GM18508 (cell line): ENCODE results near the gene SEC16B.

Source experiments
- ATAC-seq: cut with Tn5 transposase; IDR thresholded peaks from one replicate; pipeline ENCODE4 v1.9.1; 2021; ENCODE audit warnings: moderate number of reproducible peaks; ENCODE audit not compliant: insufficient read depth, unreplicated experiment

SEC16B gene

DNA sequence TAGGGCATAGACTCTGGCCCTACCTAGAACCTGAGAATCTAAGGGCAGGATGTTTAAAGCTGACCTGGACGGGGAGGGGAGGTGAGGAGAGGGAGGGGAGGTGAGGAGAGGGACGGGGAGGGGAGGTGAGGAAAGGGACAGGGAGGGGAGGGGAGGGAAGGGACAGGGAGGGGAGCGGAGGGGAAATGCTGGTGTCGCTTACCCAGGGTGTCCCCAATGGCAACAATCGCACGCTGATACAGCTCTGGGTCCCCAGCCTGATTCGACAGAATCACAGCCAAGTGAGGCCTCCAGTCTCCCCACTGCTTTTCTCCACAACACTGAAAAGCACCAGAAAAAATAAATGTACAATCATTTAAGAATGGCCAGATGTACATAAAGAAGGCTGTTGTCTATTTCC, 22.2 kb downstream of the SEC16B start:
- no peak for ATAC-seq

DNA sequence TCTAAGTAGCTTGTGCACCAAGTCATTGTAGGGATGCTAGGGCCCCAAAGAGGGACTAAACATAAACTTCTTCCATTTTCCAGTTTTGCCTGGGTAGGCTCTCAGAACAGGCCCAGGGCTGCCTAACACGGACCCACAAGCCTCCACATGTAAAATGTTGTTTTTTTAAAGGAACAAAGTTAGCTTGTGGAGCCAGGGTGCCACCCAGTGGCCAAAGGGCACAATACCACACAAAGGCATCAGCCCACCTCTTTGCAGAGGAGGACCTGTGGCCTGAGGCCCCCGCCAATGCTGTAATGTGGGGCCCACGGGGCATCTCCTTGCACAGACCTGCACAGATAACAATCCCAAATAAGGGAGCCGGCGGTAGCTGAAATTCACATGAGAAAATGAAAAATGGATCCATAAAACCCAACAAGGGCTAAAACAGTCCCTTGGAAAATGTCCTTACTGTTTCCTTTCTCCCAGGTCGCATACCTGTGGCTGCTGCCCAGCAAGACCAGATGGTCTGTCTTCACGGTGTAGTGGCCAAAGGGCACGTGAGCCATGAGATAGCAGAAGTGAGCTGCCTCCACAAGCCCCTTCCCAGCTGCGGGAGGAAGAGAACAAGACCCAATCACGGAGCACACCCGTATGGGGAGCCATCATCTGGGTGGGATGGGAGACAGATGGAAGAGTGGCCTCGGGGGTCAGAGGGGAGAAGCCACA, 23.8 kb downstream of the SEC16B start:
- peak; percentile 74 for ATAC-seq

DNA sequence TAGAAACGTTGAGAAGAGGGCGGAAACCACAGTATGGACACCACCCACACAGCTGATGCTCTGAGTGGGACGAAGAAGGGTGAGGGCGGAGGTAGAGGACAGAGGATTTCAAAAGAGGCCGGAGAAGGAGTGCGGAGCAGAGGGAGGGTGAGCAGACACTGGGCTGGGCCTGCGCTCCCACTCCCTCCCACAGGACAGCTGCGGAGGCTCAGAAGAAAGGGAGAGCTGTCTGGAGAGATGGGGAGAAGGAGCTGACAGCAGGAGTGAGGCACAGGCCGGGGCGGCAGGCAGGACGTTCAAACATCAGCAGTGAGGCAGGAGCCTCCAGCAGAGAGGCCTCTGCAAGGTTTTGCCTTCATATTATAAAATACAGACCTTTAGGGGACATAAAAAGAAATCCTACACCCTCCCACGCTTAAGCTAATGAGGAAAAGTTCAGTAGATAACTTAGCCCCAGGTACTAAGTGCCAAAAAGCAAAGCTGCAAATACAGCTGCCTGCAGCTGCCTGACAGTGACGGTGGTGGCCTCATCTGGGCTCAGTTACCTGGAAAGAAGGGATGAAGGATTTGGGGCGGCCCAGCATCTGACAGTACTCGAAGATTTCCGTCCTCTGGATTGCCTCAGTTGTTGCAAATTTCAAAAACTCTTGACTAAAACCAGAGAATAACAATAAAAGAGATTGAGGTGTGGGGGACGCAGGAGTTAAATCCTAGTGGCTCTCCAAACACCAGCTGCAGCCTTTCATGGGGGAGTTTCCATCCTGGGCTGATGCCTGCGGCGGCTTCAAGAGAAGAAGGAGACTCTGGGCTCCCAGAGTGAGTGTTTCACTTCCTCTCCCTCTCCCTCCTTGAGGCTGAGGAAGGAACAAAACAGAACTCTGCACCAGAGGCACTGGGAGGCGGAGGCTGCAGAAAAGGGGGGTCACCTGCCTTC, 25.6 kb downstream of the SEC16B start:
- no peak for ATAC-seq

DNA sequence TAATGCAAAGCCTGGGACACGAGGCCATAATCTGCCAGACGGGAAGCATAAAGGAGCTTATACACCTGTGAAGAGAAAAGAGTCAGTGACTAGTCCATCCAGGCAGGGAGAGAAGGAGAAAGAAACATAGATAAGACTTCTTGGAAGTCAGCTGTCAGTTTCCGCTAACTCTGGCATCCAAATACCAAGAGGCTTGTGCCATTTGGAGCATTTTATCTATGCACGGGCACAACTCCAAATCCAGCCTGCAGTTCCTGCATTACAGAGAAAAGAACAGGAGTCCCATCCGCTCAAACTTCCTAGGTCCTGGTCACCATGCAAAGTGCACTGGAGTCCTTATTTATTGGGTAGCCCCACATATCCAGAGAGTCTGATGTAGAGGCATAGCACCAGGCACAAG, 27.9 kb downstream of the SEC16B start:
- ATAC-seq: no peak

DNA sequence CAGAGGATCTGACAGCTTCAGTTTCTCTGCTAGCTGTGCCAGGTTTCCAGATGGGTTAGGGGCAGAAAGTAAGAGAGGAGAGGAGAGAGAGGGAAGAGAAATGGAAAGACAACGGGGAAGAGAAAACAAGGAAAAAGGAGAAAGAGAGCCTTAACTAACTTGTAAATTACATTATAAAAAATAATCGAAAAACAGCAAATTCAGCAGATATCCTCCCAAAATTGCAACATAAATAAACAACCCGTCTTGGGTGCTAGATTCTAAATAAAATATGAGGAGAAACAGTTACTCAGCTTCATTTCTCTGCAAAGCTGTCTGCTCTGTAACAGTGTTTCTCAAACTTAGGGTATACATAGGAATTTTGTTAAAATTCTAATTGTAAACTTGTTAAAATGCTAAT, 29.2 kb downstream of the SEC16B start:
- no peak for ATAC-seq

DNA sequence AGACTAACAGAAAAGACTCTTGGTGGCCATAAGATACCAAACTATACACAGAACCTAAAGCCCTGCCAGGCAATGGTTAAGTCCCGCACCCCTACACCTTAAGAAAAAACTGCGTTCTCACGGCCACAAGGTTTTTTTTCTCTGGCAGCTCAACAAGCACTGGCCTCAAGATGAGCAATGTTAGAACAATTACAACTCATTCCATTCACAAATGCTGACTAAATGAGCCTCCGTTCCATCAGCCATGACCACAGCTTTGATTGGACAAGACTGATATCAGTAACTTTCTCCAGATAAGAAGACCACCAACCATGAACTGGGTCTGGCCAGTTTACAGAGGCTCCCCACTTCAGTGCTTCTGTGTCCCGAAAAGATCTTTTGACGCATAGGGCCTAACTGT, 31.9 kb downstream of the SEC16B start:
- no peak for ATAC-seq

DNA sequence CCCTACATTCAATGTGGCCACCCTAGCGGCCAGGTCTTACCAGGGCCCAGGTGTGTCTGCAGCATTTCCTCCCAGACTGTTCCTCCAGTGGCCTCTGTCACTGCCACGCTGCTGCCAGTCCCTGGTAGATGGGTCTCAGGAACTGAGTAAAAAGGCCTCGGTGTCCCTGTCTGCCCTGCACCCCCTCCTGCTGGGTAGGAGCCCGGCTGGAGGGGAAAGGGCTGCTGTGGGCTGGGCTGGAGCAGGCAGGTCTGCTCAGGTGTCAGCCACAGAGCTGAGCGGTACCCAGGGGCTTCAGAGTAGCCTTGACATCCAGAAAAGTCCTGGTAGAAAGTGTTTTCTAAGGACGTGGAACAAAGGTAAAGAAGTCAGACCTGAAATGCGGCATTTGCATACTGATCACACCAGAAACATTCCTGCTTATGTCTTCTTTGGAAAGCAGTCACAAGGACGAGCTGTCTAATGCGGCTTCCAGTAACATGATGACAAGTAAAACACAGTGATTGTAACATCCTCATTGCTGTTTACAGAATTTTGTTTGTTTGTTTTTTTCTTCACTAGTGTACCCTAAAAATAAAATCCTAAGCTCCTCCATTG, 32.6 kb downstream of the SEC16B start:
- ATAC-seq: no peak

DNA sequence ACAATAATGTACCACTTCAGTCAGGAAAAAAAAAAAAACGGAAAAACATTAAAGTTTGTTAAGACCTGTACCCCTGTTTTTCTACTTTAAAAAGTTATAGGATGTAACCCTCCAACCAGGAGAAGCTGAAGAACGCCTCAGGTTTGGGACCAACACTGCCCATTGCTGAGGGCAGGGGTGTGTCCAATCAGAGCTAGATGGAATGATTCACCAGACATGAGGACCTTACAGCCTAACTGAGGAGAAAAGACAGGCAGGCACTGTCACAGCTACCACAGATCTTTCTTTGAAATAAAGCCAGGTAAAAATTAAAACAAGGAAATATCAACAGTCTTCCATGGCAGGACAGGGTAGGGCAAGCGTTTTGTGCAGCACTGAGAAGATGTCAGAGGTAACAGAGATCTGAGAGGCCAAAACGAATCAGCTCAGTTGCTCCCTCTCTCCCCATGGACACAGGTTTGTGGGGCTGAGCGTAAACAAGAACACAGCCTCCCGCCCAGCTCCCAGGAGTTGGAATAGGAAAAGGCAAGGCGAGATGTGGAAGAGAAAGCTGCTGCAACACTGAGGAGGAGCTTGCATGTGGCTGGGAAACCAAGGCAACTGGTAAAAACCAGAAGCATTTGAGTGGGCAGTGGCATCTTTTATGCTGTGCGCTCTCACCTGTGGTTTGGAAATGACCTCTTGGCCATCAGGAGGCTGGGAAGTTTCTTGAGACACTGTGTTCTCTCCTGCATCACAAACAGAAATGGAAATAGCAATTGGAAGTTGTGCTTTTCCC, 34.0 kb downstream of the SEC16B start:
- no peak for ATAC-seq

DNA sequence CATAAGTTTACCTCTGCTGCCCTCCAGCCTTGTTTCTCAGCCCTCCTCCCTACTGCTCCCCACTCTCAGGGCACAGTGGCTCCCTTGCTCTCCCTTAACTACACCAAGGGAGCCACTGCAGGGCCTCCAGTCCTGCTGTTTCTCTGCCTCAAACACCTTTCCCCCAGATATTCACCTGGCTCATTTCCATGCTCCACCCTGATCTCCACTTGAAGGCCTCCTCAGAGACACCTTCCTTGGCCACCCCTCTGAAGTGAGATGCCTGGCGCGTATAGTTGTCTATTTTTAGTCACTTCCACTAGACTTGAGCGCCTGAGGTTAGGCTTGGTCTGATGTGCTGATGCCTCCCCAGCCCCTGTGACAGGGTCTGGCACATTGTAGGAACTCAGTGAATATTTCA, 34.9 kb downstream of the SEC16B start:
- no peak for ATAC-seq

DNA sequence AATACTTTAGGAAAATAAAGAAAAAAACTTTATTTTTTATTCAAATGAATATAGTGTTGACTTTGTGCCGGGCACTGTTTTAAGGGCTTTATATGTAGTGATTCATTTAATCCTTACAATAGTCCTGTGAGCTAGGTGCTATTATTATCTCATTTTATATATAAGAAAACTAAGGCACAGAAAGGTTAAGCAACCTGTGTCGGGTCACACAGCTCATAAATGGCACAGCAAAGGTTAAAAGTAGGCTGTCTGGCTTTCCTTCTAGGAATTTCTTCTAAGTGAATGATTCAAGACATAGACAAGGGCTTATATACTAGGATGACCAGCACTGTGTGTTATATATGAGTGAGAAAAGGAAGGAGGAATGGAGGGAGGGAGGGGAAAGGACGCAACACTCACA, 35.4 kb downstream of the SEC16B start:
- ATAC-seq: no peak

DNA sequence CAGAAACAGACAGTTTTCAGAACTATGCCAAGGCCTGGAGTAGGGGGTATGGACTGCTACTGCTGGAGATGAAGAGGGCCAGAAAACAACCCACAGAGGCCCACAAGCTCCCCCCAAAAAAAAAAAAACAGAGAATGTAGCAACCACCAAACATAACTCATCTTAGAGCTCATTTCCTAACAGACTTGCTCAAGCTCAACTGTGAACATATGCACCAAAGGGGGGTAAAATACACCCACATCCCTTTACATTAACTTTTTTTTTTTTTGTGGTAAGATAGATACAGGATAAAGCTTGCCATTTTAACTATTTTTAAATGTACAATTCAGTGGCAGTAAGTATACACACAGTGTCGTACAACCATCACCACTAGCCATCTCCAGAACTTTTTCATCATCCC, 36.0 kb downstream of the SEC16B start:
- ATAC-seq: no peak

DNA sequence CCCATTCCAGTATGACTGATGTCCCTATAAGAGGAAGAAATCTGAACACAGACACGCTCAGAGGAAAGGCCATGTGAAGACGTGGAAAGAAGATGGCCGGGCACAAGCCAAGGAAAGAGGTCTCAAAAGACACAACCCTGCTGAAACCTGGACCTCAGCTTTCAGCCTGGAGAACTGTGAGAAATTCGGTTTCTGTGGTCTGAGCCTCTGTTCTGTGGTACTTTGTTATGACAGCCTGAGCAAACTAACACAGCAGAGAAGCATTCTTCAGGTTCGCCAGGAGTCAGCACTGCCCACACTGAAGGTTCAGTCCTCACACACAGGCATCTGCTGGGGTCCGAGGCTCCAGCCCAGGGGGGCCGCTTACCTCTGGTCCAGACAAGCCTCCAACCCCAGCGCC, 37.7 kb downstream of the SEC16B start:
- ATAC-seq: no peak

DNA sequence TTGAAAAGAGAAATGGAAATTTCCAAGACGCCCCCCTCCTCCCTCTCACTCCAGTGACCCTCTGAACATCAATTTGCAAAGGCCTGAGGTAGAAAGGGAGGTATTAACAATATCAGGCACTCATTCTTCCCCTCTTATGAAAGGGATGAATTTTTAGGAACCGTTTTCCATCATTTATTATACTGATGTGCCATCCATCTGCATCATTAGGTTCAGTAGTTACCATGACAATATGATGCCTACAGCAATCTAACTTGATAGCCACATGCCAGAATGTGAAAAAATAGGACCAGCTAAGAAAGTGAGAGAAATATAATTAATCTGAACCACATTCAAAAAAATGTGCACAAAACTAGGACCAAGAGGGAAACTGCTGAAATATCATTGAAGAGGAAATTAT, 40.9 kb downstream of the SEC16B start:
- ATAC-seq: no peak

DNA sequence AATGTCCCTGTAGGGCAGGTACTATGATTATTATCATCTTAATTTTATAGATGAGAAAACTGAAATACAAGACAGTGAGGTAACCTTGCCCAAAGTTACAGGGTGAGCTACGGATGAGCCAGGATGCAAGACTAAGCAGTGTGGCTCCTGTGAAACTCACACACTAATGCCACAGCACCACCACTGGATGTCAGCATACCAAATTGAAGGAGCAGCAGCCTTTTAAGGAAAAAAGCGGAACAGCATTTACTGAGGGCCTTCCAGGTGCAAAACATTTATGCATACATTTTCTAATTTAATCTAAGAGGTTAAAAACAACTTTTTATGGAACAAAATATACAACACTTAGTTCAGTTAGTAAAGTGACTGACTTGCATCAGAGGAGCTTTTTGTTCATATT, 41.7 kb downstream of the SEC16B start:
- ATAC-seq: no peak

DNA sequence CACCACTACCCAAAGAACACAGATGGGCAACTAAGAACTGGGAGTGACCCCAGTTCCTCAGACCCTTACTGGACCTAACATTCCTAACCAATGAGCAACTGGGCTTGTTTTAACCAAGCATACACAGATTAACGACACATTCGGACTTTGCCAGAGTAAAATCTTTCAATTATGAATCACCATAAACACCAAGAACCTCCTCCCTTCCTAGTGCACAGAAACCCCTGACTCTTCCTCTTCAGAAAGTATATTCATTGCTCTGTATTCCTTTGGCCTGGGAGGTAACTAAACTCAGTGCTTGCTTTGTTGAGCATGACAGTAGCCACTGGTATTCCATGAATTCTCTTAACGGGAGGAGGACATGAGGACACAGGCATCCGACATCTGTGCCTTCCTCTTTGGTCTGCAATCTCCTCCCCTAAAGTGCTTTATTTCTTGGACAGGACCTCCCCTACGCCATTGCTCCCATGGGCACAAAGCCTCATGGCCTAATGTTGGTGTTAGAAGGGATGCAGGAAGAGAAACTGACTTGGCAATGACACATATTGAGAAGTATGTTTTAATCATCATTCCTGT, 42.7 kb downstream of the SEC16B start:
- no peak for ATAC-seq

DNA sequence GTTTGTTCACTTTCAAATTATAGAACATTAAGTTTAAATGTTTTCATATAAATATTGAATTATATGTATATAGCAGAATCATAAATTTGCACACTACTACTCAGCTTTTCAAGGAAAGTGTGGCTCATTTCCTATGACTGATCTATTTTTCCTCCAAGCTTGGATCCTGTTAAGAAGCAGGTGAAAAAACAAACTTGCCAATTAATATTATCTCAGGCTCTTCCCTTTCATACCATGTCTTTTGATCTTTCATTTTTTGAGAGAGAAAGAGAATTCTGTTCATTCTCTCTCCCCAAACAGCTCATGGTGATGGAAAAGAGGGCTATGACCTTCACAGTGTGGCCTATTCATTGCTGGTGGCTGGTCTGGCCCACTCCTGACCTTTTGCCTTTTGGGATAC, 43.7 kb downstream of the SEC16B start:
- ATAC-seq: no peak

DNA sequence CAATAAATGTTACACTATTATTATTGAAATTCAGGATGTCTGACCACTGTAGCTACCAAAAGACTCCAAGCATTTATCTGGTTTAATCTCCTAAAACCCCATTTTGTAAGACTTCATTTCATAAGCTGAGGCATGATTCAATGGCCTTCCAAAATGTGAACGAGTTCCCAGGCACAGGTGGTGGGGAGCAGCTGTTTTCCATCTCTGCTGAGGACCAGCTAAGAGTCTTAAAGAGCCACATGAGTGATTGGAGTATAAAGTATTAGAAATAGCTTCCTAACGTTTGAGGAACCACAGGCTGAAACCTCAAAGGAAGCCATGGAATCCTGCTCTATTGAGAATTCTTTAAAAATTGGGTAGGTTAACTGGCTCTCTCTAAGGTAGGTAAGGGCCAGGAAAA, 44.9 kb downstream of the SEC16B start:
- no peak for ATAC-seq

DNA sequence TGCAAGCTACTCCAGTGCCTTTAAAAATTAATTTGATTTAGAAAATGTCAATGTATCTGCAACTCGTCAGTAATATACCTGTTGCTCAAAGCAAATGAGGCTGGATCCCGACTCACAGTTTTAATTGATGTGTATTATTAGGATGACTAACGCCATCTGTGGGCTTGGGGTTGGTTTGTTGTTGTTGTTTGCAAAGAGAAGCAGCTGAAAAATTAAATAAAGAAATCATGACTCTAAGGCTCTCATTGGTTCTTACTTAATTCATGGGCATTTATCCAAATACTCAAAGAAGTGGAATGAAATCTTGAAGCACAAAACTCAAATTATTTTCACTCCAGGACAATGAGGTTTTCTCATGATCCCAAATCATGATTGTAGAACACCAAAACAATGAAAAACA, 46.4 kb downstream of the SEC16B start:
- ATAC-seq: no peak

DNA sequence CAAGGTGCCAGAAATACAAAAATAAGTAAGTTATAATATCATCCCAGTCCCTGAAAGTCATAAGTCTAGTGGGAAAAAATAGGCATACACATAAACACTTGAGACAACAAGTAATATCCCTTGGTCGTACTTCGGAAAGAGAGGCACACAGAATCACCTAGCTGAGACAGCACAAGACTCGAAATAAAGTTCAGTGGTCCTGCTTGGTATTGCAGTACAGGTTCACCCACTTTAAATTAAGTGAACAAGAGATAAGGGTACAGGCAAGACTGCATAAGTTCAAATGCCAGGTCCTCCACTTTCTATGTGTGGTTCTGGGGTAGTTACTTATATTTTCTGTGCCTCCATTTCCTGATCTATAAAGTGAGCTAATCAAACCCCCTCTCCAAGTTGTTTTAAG, 47.6 kb downstream of the SEC16B start:
- no peak for ATAC-seq

DNA sequence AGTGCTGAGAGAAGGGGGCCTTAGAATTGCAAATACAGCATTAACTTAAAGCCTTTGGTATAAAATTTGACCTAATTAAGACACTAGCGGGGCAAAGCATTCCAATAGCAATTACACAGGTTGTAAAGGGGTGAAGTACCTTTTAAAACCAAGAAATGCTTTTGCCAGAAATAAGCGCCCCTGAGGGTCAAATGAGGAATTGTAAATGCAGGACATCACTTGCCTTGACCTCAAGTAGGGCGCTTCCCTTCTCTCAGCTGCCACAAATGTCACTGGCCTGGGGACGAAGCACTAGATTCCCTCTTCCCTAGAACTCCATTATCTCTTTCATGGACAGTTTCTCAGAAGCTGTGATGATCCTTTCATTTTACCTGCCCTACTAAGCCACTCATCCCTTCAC, 48.3 kb downstream of the SEC16B start:
- ATAC-seq: no peak
